Endothelial cell of umbilical vein (primary cell): ENCODE measurements around the gene CPA2. TPM values are rescaled to one million over a fixed set of nuclear protein-coding genes. Genes with fewer than 3 reads are reported as not detected.

Source experiments
- BruUV-seq: library from RNA; stranded (reverse); fragments of 400-500 nt; replicated peaks from 2 replicates; lab custom pipeline; 2021; lab: Mats Ljungman, UMichigan
- CTCF ChIA-PET: fragments of 300-600, 350-600 bp; sonication (Branson Sonifier 250); formaldehyde crosslinking; loops from one replicate; lab custom pipeline; 2021; ENCODE audit warnings: antibody characterized with exemption, inconsistent platforms; lab: Charles Lee
- POLR2A ChIA-PET: fragments of 300-600, 350-600 bp; sonication (Branson Sonifier 250); formaldehyde crosslinking; loops from one replicate; lab custom pipeline; 2021; ENCODE audit warnings: antibody characterized with exemption, inconsistent platforms; lab: Charles Lee
- DNase-seq: peaks from one replicate; pipeline ENCODE4 v3.0.0-alpha.2; 2011; ENCODE audit warnings: low read depth, low spot score
- FAIRE-seq: peaks from 2 replicates; lab custom pipeline; 2011; peaks lifted over from hg19 to GRCh38; lab: Jason Lieb, UNC
- H2AFZ ChIP-seq: 2 replicates; pipeline ENCODE4 v1.6.0; 2012; ENCODE audit warnings: low read depth, low read length, control low read depth, inconsistent platforms
- H3K27ac ChIP-seq: 2 replicates; pipeline ENCODE4 v1.5.1; 2011; ENCODE audit warnings: low read depth, mild to moderate bottlenecking, control low read depth, low read length, moderate library complexity; ENCODE audit not compliant: insufficient read depth
- H3K27me3 ChIP-seq, 2 experiments: 2 replicates each; pipeline versions ENCODE4 v1.6.0 to v1.6.1; 2011; ENCODE audit warnings: low read length in 2 of 2, mixed read lengths in 1 of 2; ENCODE audit not compliant: control insufficient read depth in 2 of 2, insufficient read depth in 2 of 2
- H3K36me3 ChIP-seq, 2 experiments: 2 replicates in 1 of 2; 3 replicates in 1 of 2; pipeline ENCODE4 v1.5.1; 2011; ENCODE audit warnings: low read length in 2 of 2, mild to moderate bottlenecking in 1 of 2, moderate library complexity in 1 of 2; ENCODE audit not compliant: control insufficient read depth in 2 of 2, insufficient read depth in 2 of 2; ENCODE audit errors: extremely low read depth in 1 of 2
- H3K4me1 ChIP-seq: 3 replicates; pipeline ENCODE4 v1.5.1; 2011; ENCODE audit warnings: mild to moderate bottlenecking, low read length; ENCODE audit not compliant: control insufficient read depth, insufficient read depth; ENCODE audit errors: extremely low read depth
- H3K4me2 ChIP-seq: 2 replicates; pipeline ENCODE4 v1.6.1; 2011; ENCODE audit warnings: low read length, control low read depth, mixed read lengths; ENCODE audit not compliant: insufficient read depth
- H3K4me3 ChIP-seq, 3 experiments: fragments of 200-600 bp in 1 of 3; sonication (generic), shearing (Covaris generic) in 1 of 3; replicated peaks in 1 of 3; 2 replicates each; pipeline ENCODE4 v1.5.1; 2011 to 2016; ENCODE audit warnings: control low read depth in 3 of 3, low read length in 3 of 3, mild to moderate bottlenecking in 2 of 3, inconsistent platforms in 1 of 3, low read depth in 1 of 3, moderate library complexity in 1 of 3; ENCODE audit not compliant: insufficient read depth in 1 of 3
- H3K79me2 ChIP-seq: 2 replicates; pipeline ENCODE4 v1.6.0; 2012; ENCODE audit warnings: low read length, inconsistent platforms; ENCODE audit not compliant: control insufficient read depth, insufficient read depth
- H3K9ac ChIP-seq: replicated peaks from 2 replicates; pipeline ENCODE3; 2011; ENCODE audit warnings: low read length, control low read depth; ENCODE audit not compliant: insufficient read depth; ENCODE audit errors: extremely low read depth
- H3K9me1 ChIP-seq: replicated peaks from 3 replicates; pipeline ENCODE4 v1.6.0; 2011; ENCODE audit warnings: mild to moderate bottlenecking, low read length; ENCODE audit not compliant: control insufficient read depth, insufficient read depth; ENCODE audit errors: extremely low read depth
- H3K9me3 ChIP-seq: replicated peaks from 2 replicates; pipeline ENCODE4 v1.5.1; 2012; ENCODE audit warnings: low read length, inconsistent platforms; ENCODE audit not compliant: control insufficient read depth, insufficient read depth
- H4K20me1 ChIP-seq: replicated peaks from 2 replicates; pipeline ENCODE3; 2011; ENCODE audit warnings: mild to moderate bottlenecking, low read length; ENCODE audit not compliant: control insufficient read depth, insufficient read depth; ENCODE audit errors: extremely low read depth
- CTCF ChIP-seq, 2 donors: IDR thresholded peaks; 1 replicate in 1 of 2; 2 replicates in 1 of 2; pipeline ENCODE4 v1.5.1; 2011; ENCODE audit warnings: low read length in 2 of 2, mild to moderate bottlenecking in 2 of 2, moderate library complexity in 2 of 2, control low read depth in 1 of 2, inconsistent platforms in 1 of 2, low read depth in 1 of 2; ENCODE audit not compliant: insufficient read depth in 1 of 2; ENCODE audit errors: extremely low read depth in 1 of 2
- EZH2 ChIP-seq: IDR thresholded peaks from 2 replicates; pipeline ENCODE4 v1.6.1; 2012; ENCODE audit warnings: borderline replicate concordance, low read depth, mild to moderate bottlenecking, moderate library complexity, low read length, inconsistent platforms; ENCODE audit not compliant: severe bottlenecking
- GATA2 ChIP-seq: IDR thresholded peaks from 2 replicates; pipeline ENCODE4 v1.7.0; 2011; ENCODE audit warnings: low read depth, mild to moderate bottlenecking, moderate library complexity, mixed read lengths, low read length; ENCODE audit not compliant: insufficient read length, insufficient read depth
- JUN ChIP-seq: IDR thresholded peaks from 2 replicates; pipeline ENCODE4 v1.6.1; 2011; ENCODE audit warnings: borderline replicate concordance, low read depth; ENCODE audit not compliant: insufficient read length, insufficient read depth
- MYC ChIP-seq: IDR thresholded peaks from one replicate; pipeline ENCODE4 v1.6.1; 2011; ENCODE audit warnings: mild to moderate bottlenecking, low read depth, low read length
- POLR2A ChIP-seq: IDR thresholded peaks from 2 replicates; pipeline ENCODE4 v1.6.1; 2012; ENCODE audit warnings: low read depth, mild to moderate bottlenecking, control low read depth, low read length
- POLR2AphosphoS5 ChIP-seq: IDR thresholded peaks from 2 replicates; pipeline ENCODE4 v1.6.1; 2012; ENCODE audit warnings: low read depth, mild to moderate bottlenecking, control low read depth, low read length, moderate library complexity; ENCODE audit not compliant: insufficient read depth
- dilution Hi-C: fragments of 300-500 bp; cut with MboI; formaldehyde crosslinking; loops from one replicate; pipeline ENCODE4 v1.15.0; 2019; ENCODE audit warnings: low sequenced_read_pairs; ENCODE audit not compliant: extremely low pct_ligation_motif_present
- intact Hi-C: fragments of 100-400 bp; cut with micrococcal nuclease; formaldehyde crosslinking; loops from one replicate; pipeline ENCODE4 v1.10.0; 2022
- polyA plus RNA-seq, 4 experiments: library from polyadenylated mRNA; depleted of rRNA in 3 of 4; stranded (reverse) in 3 of 4; unstranded in 1 of 4; fragments of >200 nt; gene quantifications; 2 replicates each; pipeline versions ENCODE4 v1.2.1 to v1.2.3, GENCODE V29; 2011 to 2012; ENCODE audit warnings: missing spikeins in 1 of 4
- total RNA-seq: library from RNA; stranded (reverse); gene quantifications from 2 replicates; pipeline ENCODE4 v1.2.3, GENCODE V29; 2021

CPA2 gene
- total and polyA plus RNA-seq, 2 donors (not counting 3 experiments of a cell fraction or from before 2014, with no cell fraction given) = not detected

GRCh38 chr7:130221746-130222145 lies 44.9 kb upstream of the CPA2 start:
- H3K36me3 ChIP-seq = no peaks in the 10 kb centered on the region
- H3K9me1 ChIP-seq = no peaks in the 10 kb centered on the region
- POLR2A ChIA-PET = no interaction called here
- FAIRE-seq (no peak), DNase-seq (no peak)
- no peak overlapping the region for H3K4me2 ChIP-seq
- dilution Hi-C loops = no loop called here
- peaks cover 0 to 3% of the 10 kb centered on the region in 2 experiments for H3K27me3 ChIP-seq
- no peak overlapping the region for H3K9ac ChIP-seq
- intact Hi-C loops = no loop called here
- no peak overlapping the region for H2AFZ ChIP-seq
- H4K20me1 ChIP-seq = no peaks in the 10 kb centered on the region
- no peaks in the 10 kb centered on the region for H3K9me3 ChIP-seq
- CTCF ChIA-PET = interaction anchor here (0.7 kb wide), 1 partner anchor 268 kb away, joined by 3 read pairs; no protein-coding TSS in a partner anchor
- TF ChIP-seq POLR2A = no peak
- TF ChIP-seq JUN = no peak
- TF ChIP-seq EZH2 = no peak
- no peak for TF ChIP-seq GATA2
- no peak for TF ChIP-seq CTCF (IDR thresholded peaks at IDR 0.05; ENCODE audit: extremely low read depth in 1 of 2, insufficient read depth in 1 of 2, low read depth in 1 of 2, low read length in 2 of 2)
- no peak for TF ChIP-seq MYC
- TF ChIP-seq POLR2AphosphoS5 = no peak
- BruUV-seq = no TSS peak
- no peaks in the 10 kb centered on the region for H3K79me2 ChIP-seq
- H3K4me1 ChIP-seq = no peaks in the 10 kb centered on the region
- no peak overlapping the region for H3K27ac ChIP-seq
- H3K4me3 ChIP-seq = no peak overlapping the region
